IPS-20b (cell line): ENCODE data around the gene COX6A2.

ENCODE experiments used
- H3K27ac ChIP-seq: one replicate; pipeline ENCODE4 v1.5.1; 2013; ENCODE audit warnings: low read length
- H3K27me3 ChIP-seq: 2 replicates; pipeline ENCODE4 v1.6.1; 2013; ENCODE audit warnings: mild to moderate bottlenecking, low read length, inconsistent platforms; ENCODE audit not compliant: insufficient read depth
- H3K36me3 ChIP-seq: 2 replicates; pipeline ENCODE4 v1.6.1; 2013; ENCODE audit warnings: low read depth, mild to moderate bottlenecking, inconsistent platforms, low read length, moderate library complexity; ENCODE audit not compliant: insufficient read depth
- H3K4me1 ChIP-seq: 2 replicates; pipeline ENCODE4 v1.6.1; 2013; ENCODE audit warnings: mild to moderate bottlenecking, control low read depth, inconsistent platforms, low read length, moderate library complexity; ENCODE audit not compliant: insufficient read depth
- H3K4me3 ChIP-seq: 2 replicates; pipeline ENCODE4 v1.5.1; 2013; ENCODE audit warnings: mild to moderate bottlenecking, low read length, inconsistent platforms
- H3K9ac ChIP-seq: 2 replicates; pipeline ENCODE4 v1.6.1; 2013; ENCODE audit warnings: low read depth, mild to moderate bottlenecking, inconsistent platforms, low read length, moderate library complexity
- H3K9me3 ChIP-seq: 2 replicates; pipeline ENCODE4 v1.6.1; 2013; ENCODE audit warnings: mild to moderate bottlenecking, low read depth, low read length, inconsistent platforms; ENCODE audit not compliant: insufficient read depth

COX6A2 gene

DNA sequence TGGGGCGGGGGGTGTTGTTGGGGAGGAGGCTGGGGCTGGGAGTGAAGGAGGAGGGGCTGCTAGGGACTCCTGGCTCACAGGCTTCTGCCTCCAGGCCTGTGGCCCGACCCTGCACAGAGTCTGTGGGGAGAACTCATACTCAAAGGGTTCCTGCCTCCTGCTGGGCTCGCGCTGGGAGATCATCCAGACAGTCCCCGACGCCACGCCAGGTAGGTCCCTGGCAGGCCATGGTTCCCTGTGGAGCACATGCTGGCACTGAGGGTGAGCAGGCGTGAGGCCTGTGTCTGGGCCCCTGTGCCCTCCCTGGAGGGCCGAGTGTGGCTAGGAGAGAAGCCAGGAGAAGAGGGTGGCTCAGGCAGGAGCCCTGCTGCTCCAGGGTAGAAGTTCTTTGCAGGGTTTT is 30.5 kb downstream of the COX6A2 start:
- Histone ChIP-seq H3K9ac (no peak overlapping the region), H3K4me1 (no peaks in the 10 kb centered on the region), H3K4me3 (no peak overlapping the region)

GRCh38 chr16:31397096-31397660 is 31.0 kb downstream of the COX6A2 start:
- Histone ChIP-seq H3K4me1 (no peaks in the 10 kb centered on the region), H3K4me3 (no peak overlapping the region), H3K27me3 (no peaks in the 10 kb centered on the region), H3K9me3 (no peaks in the 10 kb centered on the region), H3K27ac (no peak overlapping the region), H3K9ac (no peak overlapping the region), H3K36me3 (no peaks in the 10 kb centered on the region)

More for the DNA sequence above, 30.5 kb downstream of the COX6A2 start:
- H3K9me3 ChIP-seq = no peaks in the 10 kb centered on the region
- H3K27me3 ChIP-seq = no peaks in the 10 kb centered on the region
- H3K27ac ChIP-seq = no peak overlapping the region
- no peaks in the 10 kb centered on the region for H3K36me3 ChIP-seq

DNA sequence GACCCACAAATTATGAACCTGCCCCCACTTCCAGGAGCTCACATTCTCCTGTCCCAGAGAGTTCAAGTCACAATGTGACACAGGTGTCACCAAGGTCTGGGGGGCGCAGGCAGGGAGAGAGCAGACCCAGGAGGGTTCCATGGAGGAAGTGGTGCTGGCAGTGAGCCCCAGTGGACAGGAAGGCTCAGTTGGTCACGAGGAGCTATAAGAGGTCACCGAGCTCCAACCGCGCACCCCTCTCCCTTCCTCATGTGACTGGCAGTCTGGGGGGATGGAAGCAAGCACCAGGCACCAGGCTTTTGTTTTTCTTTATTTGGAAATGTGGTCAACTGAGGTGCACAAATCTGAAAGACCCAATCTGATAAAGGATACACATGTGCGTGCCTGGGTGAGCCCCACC is 32.5 kb downstream of the COX6A2 start:
- no peaks in the 10 kb centered on the region for H3K9me3 ChIP-seq
- no peak overlapping the region for H3K9ac ChIP-seq
- H3K27ac ChIP-seq = no peak overlapping the region
- no peaks in the 10 kb centered on the region for H3K36me3 ChIP-seq
- H3K27me3 ChIP-seq = no peaks in the 10 kb centered on the region
- H3K4me1 ChIP-seq = no peaks in the 10 kb centered on the region
- H3K4me3 ChIP-seq = no peak overlapping the region

GRCh38 chr16:31393056-31393455 is 35.1 kb downstream of the COX6A2 start, which contains the start of gene ITGAD:
Gene ITGAD, plus strand, starts transcription at chr16:31393335. Its CDS starts 26 bp downstream, at chr16:31393361.
- H3K9ac ChIP-seq = no peak within 1 kb of the TSS
- no peak within 1 kb of the TSS for H3K27ac ChIP-seq
- no peak within 1 kb of the TSS for H3K4me3 ChIP-seq
- no peaks in the 10 kb centered on the region for H3K36me3 ChIP-seq
- H3K4me1 ChIP-seq = no peaks in the 10 kb centered on the region
- no peaks in the 10 kb centered on the region for H3K9me3 ChIP-seq
- H3K27me3 ChIP-seq = no peaks in the 10 kb centered on the region

DNA sequence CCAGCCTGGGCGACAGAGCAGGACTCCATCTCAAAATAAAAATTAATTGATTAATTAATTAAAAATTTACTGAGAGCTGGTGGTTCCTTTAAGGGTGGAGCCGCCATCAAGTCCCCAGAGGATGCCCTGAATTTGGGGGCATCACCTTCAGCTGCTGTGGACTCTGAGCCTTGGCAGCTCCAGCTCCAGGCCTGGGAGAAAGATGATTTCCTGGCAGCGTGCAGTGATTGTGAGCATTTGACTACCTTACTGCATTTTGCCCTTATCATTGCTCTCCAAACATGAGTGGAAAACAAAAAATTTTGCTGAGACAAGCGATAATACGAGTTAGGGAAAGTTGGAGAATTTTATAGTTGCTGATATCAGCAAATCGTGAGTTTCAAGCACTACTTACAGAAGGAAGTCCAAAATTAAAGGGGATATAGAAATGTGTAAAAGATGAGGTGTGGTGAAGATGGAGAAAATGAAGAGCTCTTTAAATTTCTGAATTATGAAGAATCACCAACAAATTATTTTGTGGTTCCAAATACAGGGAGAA is 37.6 kb downstream of the COX6A2 start:
- H3K27ac ChIP-seq = no peak overlapping the region
- no peaks in the 10 kb centered on the region for H3K4me1 ChIP-seq
- no peaks in the 10 kb centered on the region for H3K36me3 ChIP-seq

DNA sequence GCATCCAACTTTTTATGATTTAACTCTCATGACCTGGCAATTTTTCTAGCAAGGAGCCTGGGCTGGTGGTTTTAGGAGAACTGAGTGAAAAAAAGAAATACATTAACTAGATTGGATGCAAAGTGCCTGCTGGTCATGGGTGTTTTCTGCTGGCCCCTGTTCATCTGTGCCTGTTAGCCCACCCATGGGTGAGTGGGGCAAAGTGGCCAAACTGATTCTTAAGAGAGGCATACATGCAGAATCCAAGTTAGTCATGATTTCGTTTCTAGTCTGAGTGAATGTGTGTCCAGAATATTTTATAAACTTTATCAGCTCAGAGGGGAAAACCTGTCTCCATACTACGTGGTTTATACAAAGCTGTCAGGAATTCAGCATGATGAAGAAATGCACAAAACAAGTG is 39.6 kb downstream of the COX6A2 start:
- Histone ChIP-seq H3K27me3 (no peaks in the 10 kb centered on the region), H3K9ac (no peak overlapping the region), H3K27ac (no peak overlapping the region), H3K4me3 (no peak overlapping the region), H3K36me3 (no peaks in the 10 kb centered on the region), H3K9me3 (no peaks in the 10 kb centered on the region), H3K4me1 (no peaks in the 10 kb centered on the region)

More for the DNA sequence above, 37.6 kb downstream of the COX6A2 start:
- Histone ChIP-seq H3K4me3 (no peak overlapping the region), H3K9ac (no peak overlapping the region), H3K27me3 (no peaks in the 10 kb centered on the region), H3K9me3 (no peaks in the 10 kb centered on the region)

DNA sequence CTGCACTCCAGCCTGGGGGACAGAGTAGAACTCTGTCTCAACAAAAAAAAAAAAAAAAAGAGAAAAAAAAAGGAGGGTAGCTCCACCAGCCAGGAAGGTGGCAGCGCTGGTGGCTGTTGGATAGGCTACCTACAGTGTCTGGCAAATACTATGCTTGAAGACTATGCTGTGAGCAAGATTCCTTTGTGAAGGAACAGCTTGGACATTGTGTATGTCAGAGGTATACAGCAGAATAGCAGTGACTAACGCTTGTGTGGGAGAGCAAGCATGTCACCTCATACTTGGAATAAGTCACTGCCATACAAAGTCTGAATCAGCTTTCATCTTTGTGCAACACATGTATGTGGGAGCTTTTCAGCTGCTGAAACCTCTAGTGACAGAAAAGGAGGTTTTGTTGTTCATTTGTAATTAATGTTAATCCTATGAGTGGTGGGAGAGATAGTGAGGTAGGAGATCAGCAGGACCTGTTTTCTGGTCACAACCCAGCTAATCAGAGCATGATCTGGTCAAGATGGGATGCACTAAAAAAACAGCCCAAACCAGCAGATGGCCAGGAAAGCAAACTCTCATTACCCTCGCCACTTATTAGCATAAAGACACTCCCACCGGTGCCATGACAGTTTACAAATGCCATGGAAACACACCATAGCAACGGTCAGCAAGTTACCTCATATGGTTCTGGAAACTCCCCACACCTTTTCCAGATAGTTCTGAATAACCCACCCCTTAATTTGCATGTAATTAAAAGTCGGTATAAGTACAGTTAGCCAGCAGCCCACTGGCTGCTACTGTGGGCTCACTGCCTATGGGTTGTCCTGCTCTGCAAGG is 41.8 kb downstream of the COX6A2 start:
- no peaks in the 10 kb centered on the region for H3K36me3 ChIP-seq
- H3K27me3 ChIP-seq = peaks cover 3% of the 10 kb centered on the region; the same call in 1 of the 2 replicates
- peaks cover 3% of the 10 kb centered on the region; the same call in 1 of the 2 replicates for H3K4me1 ChIP-seq
- no peak overlapping the region for H3K9ac ChIP-seq
- no peak overlapping the region for H3K27ac ChIP-seq
- H3K9me3 ChIP-seq = no peaks in the 10 kb centered on the region
- no peak overlapping the region for H3K4me3 ChIP-seq

GRCh38 chr16:31385680-31386079 is 42.5 kb downstream of the COX6A2 start:
- peaks cover 3% of the 10 kb centered on the region; the same call in 1 of the 2 replicates for H3K4me1 ChIP-seq
- no peak overlapping the region for H3K4me3 ChIP-seq
- H3K9ac ChIP-seq = no peak overlapping the region
- H3K27ac ChIP-seq = no peak overlapping the region
- H3K27me3 ChIP-seq = peaks cover 3% of the 10 kb centered on the region; the same call in 1 of the 2 replicates
- no peaks in the 10 kb centered on the region for H3K9me3 ChIP-seq
- H3K36me3 ChIP-seq = no peaks in the 10 kb centered on the region

GRCh38 chr16:31382485-31383161 is 45.5 kb downstream of the COX6A2 start:
- Histone ChIP-seq H3K36me3 (no peaks in the 10 kb centered on the region), H3K27me3 (peaks cover 3% of the 10 kb centered on the region; the same call in 1 of the 2 replicates), H3K4me1 (peaks cover 3% of the 10 kb centered on the region; the same call in 1 of the 2 replicates), H3K9me3 (no peaks in the 10 kb centered on the region), H3K9ac (no peak overlapping the region), H3K27ac (no peak overlapping the region), H3K4me3 (peak overlapping the region; percentile 36; the same call in 1 of the 2 replicates)

DNA sequence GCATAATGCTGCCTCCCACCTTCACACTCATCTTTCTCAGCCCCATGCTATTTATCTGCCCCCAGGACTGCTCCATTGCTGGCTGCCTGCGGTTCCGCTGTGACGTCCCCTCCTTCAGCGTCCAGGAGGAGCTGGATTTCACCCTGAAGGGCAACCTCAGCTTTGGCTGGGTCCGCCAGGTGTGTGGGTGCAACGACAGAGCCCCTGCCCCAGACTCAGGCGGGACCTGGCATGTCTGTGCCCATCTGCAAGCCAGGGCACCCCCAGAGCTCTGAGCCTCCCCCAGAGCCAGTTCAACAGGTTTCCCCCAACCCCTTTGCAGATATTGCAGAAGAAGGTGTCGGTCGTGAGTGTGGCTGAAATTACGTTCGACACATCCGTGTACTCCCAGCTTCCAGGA is 48.0 kb downstream of the COX6A2 start:
- no peaks in the 10 kb centered on the region for H3K9me3 ChIP-seq
- H3K4me1 ChIP-seq = peaks cover 3% of the 10 kb centered on the region; the same call in 1 of the 2 replicates
- H3K36me3 ChIP-seq = no peaks in the 10 kb centered on the region
- H3K4me3 ChIP-seq = no peak overlapping the region
- no peak overlapping the region for H3K9ac ChIP-seq
- H3K27me3 ChIP-seq = peaks cover 3% of the 10 kb centered on the region; the same call in 1 of the 2 replicates
- no peak overlapping the region for H3K27ac ChIP-seq
